NOMO-1 (cell line): ENCODE results near the gene LHPP.
A peak's percentile ranks its signal among the peaks of the same experiment; 100 is the strongest.

Source experiments
- DNase-seq, 2 experiments: peaks; one replicate each; lab custom pipeline; 2025; ENCODE audit not compliant: unreplicated experiment in 2 of 2; lab: John Stamatoyannopoulos, UW

The LHPP gene

GRCh38 chr10:124588736-124589490, 127.3 kb downstream of the LHPP start:
- peak; percentile 43 to 58 for DNase-seq

- no peak for DNase-seq
Measured at GRCh38 chr10:124589491-124590041, 127.9 kb downstream of the LHPP start.

- no peak for DNase-seq
Measured at GRCh38 chr10:124590216-124591122, 128.8 kb downstream of the LHPP start.

- no peak for DNase-seq
Measured at GRCh38 chr10:124591123-124591495, 129.5 kb downstream of the LHPP start.

GRCh38 chr10:124592101-124592500, 130.5 kb downstream of the LHPP start:
- DNase-seq: no peak

GRCh38 chr10:124592736-124593430, 131.3 kb downstream of the LHPP start:
- no peak for DNase-seq

- no peak for DNase-seq
Measured at GRCh38 chr10:124593431-124593985, 131.9 kb downstream of the LHPP start.

GRCh38 chr10:124594240-124594639, 132.6 kb downstream of the LHPP start:
- DNase-seq: no peak

- DNase-seq: no peak
Measured at GRCh38 chr10:124595143-124595883, 133.7 kb downstream of the LHPP start.

- no peak for DNase-seq
Measured at GRCh38 chr10:124596116-124596785, 134.6 kb downstream of the LHPP start.

- DNase-seq: no peak
Measured at GRCh38 chr10:124596962-124597845, 135.6 kb downstream of the LHPP start.

- no peak for DNase-seq
Measured at GRCh38 chr10:124597846-124598165, 136.2 kb downstream of the LHPP start.

- DNase-seq: no peak
Measured at GRCh38 chr10:124598196-124598595, 136.6 kb downstream of the LHPP start.

- no peak for DNase-seq
Measured at GRCh38 chr10:124598773-124599587, 137.4 kb downstream of the LHPP start.

GRCh38 chr10:124599588-124600050, 138.0 kb downstream of the LHPP start:
- no peak for DNase-seq

GRCh38 chr10:124600051-124600880, 138.6 kb downstream of the LHPP start:
- DNase-seq: no peak

- no peak for DNase-seq
Measured at GRCh38 chr10:124601016-124601415, 139.4 kb downstream of the LHPP start.
